LNCAP (cell line): ENCODE measurements around the gene KCNJ1.
A peak's percentile ranks its signal among the peaks of the same experiment; 100 is the strongest.

Experiments
- CTCF ChIP-seq: fragments of 450-650 bp; IDR thresholded peaks from 2 replicates; pipeline ENCODE4 v1.5.1; 2017; ENCODE audit warnings: mild to moderate bottlenecking

KCNJ1 gene

GRCh38 chr11:128854841-128855240, 12.3 kb downstream of the KCNJ1 start:
- TF ChIP-seq CTCF: no peak

- TF ChIP-seq CTCF: no peak
Observed at GRCh38 chr11:128853559-128853958, 13.5 kb downstream of the KCNJ1 start.

- no peak for TF ChIP-seq CTCF
Observed at GRCh38 chr11:128852327-128853023, 14.6 kb downstream of the KCNJ1 start.

GRCh38 chr11:128848815-128849455, 18.2 kb downstream of the KCNJ1 start:
- peak; percentile 54; the same call in 1 of the 2 replicates for TF ChIP-seq CTCF

- TF ChIP-seq CTCF: no peak
Observed at GRCh38 chr11:128846985-128847384, 20.1 kb downstream of the KCNJ1 start.

GRCh38 chr11:128845334-128845780, 21.7 kb downstream of the KCNJ1 start:
- no peak for TF ChIP-seq CTCF

- no peak for TF ChIP-seq CTCF
Observed at GRCh38 chr11:128843198-128843785, 23.8 kb downstream of the KCNJ1 start.
